Right lobe of liver (tissue), 6 donors: ENCODE measurements around the gene ZNF134. TPM values are rescaled to one million over a fixed set of nuclear protein-coding genes. Genes with fewer than 3 reads are reported as not detected.
A peak's percentile ranks its signal among the peaks of the same experiment; 100 is the strongest.

ENCODE experiments used
- ATAC-seq, 4 donors: fragments of 200-7000 bp; cut with Tn5 transposase; one replicate each; pipeline ENCODE4 v1.9.1; 2020; ENCODE audit warnings: mild to moderate bottlenecking in 4 of 4, moderate library complexity in 4 of 4
- DNase-seq, 3 donors: peaks; one replicate each; pipeline ENCODE4 v3.0.0-alpha.2; 2020
- H3K27ac ChIP-seq, 3 donors: fragments of 200-600 bp; one replicate each; pipeline ENCODE4 v1.8.0; 2022
- H3K27me3 ChIP-seq, 2 donors: fragments of 200-600 bp; one replicate each; pipeline ENCODE4 v1.8.0; 2022
- H3K36me3 ChIP-seq, 4 donors: fragments of 200-600 bp; sonication (generic) in 1 of 4; one replicate each; pipeline versions ENCODE4 v1.5.1 to v1.8.0; 2017 to 2022; ENCODE audit warnings: control low read depth in 1 of 4
- H3K4me1 ChIP-seq, 4 donors: fragments of 200-600 bp; sonication (generic) in 1 of 4; one replicate each; pipeline versions ENCODE4 v1.5.1 to v1.8.0; 2017 to 2022; ENCODE audit warnings: control low read depth in 1 of 4
- H3K4me3 ChIP-seq, 3 donors: fragments of 200-600 bp; one replicate each; pipeline ENCODE4 v1.8.0; 2022
- H3K9me3 ChIP-seq, 4 donors: fragments of 200-600 bp; sonication (generic) in 1 of 4; one replicate each; pipeline versions ENCODE4 v1.5.1 to v1.8.0; 2017 to 2022; ENCODE audit warnings: control low read depth in 1 of 4
- CTCF ChIP-seq, 4 donors: fragments of 200-600 bp in 3 of 4; fragments of 450-650 bp in 1 of 4; IDR thresholded peaks; one replicate each; pipeline versions ENCODE4 v1.5.1 to v1.8.0; 2016 to 2022; ENCODE audit warnings: antibody characterized with exemption in 4 of 4, mild to moderate bottlenecking in 2 of 4
- POLR2A ChIP-seq: fragments of 450-650 bp; IDR thresholded peaks from one replicate; pipeline ENCODE4 v1.6.1; 2017; ENCODE audit warnings: antibody characterized with exemption, mild to moderate bottlenecking
- WGBS: methylation state at CpG from one replicate; pipeline ENCODE4 v1.1.6; 2018; ENCODE audit warnings: low coverage, low lambda C conversion rate; ENCODE audit not compliant: insufficient coverage; ENCODE audit errors: missing lambda C conversion rate; 5-methylcytosine and 5-hydroxymethylcytosine counted together
- intact Hi-C, 2 donors: fragments of 100-400 bp; cut with DNase I; formaldehyde crosslinking; loops; one replicate each; pipeline versions ENCODE4 v1.11.2 to v1.14.1; 2022
- long read RNA-seq: library from polyadenylated mRNA; unstranded; transcript quantifications from one replicate; pipeline ENCODE4 v2.0.0, GENCODE V29; 2019
- total RNA-seq, 6 experiments: library from RNA; depleted of rRNA in 2 of 6; stranded (reverse); fragments of >200 nt in 2 of 6; fragmentation: NEBNext Ultra II Directional in 3 of 6; extraction: Animal tissue kit (Norgen Biotek cat#: 25700) in 3 of 6; gene quantifications; one replicate each; pipeline versions ENCODE4 v1.1.0 to v1.2.4, GENCODE V29; 2016 to 2023
- donor health status: DM: no; HTN: yes; CAD: no.
- donor health status: DM: no; HTN: no; CAD: no.
- donor health status: DM: no; HTN: no; CAD: no.
- donor health status: DM: no; HTN: yes; CAD: no.
- donor health status: DM: no; HTN: yes; CAD: no.

Gene ZNF134
- 1 to 10 TPM; 3.6 to 8.9 (median 5.0) TPM for total RNA-seq
- long read RNA-seq, partial matches to known transcripts: 0 of 2 reads
- long read RNA-seq, other reads (novel, unspliced or antisense): 2 of 2 reads

- H3K9me3 ChIP-seq: peaks cover 0 to 31% (median 16%) of the 10 kb centered on the region in 4 donors
- TF ChIP-seq POLR2A (no peak), CTCF (IDR thresholded peaks at IDR 0.05) (peak in 3 of 4 donors; percentile 17 to 31 (median 29))
- DNase-seq (peak; percentile 92 to 96 (median 94)), ATAC-seq (peak; percentile 98 to 100 (median 100))
- intact Hi-C loops: no loop called here
- H3K27ac ChIP-seq: peak within 1 kb of the TSS in 1 of 3 donors; percentile 18
- H3K36me3 ChIP-seq: peaks cover 0 to 8% (median 3%) of the 10 kb centered on the region in 4 donors
- WGBS: 5% methylated on average over 20 of the region's 64 CpGs
- peaks cover 0 to 4% (median 0%) of the 10 kb centered on the region in 4 donors for H3K4me1 ChIP-seq
- peak within 1 kb of the TSS; percentile 91 to 100 (median 94) for H3K4me3 ChIP-seq
- no peaks in the 10 kb centered on the region for H3K27me3 ChIP-seq
Observed at GRCh38 chr19:57613941-57614743, at the start of gene ZNF134. ZNF134 (plus strand) TSS chr19:57614242; CDS start chr19:57619469, 5,227 bp downstream.

- Histone ChIP-seq H3K36me3 (no peaks in the 10 kb centered on the region), H3K9me3 (peaks cover 0 to 41% (median 5%) of the 10 kb centered on the region in 4 donors), H3K27me3 (no peaks in the 10 kb centered on the region), H3K27ac (no peak overlapping the region), H3K4me3 (no peak overlapping the region), H3K4me1 (no peaks in the 10 kb centered on the region)
- intact Hi-C loops: no loop called here
- DNase-seq (no peak), ATAC-seq (no peak)
- 39% methylated on average over 5 of the region's 7 CpGs for WGBS
- TF ChIP-seq POLR2A (no peak), CTCF (IDR thresholded peaks at IDR 0.05) (no peak)
Observed at GRCh38 chr19:57566396-57567265, 47.4 kb upstream of the ZNF134 start.

DNA sequence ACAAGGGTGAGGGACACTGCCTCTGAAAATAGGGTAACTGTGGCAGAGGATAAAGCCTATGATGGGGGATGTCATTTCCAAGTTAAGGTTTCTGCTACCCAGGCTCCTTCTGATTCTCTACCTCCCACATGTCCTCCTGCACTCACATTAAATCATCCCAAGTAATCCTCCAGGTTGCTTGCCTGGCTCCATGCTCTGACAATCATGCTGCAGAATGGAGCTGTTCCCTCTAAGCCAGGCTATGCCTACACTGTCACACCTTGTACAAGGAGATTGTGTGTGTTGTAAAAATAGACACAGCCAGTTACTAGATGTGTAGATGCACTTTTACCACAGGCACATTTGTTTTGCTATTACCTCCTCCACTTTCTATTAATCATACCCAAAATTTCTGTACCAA is 43.3 kb upstream of the ZNF134 start:
- Histone ChIP-seq H3K36me3 (peaks cover 0 to 35% (median 11%) of the 10 kb centered on the region in 4 donors), H3K4me1 (no peaks in the 10 kb centered on the region), H3K27me3 (no peaks in the 10 kb centered on the region), H3K9me3 (peaks cover 0 to 65% (median 12%) of the 10 kb centered on the region in 4 donors), H3K27ac (no peak overlapping the region), H3K4me3 (no peak overlapping the region)
- intact Hi-C loops: no loop called here
- TF ChIP-seq POLR2A: no peak
- no peak for TF ChIP-seq CTCF (IDR thresholded peaks at IDR 0.05)
- no peak for ATAC-seq
- no peak for DNase-seq

DNA sequence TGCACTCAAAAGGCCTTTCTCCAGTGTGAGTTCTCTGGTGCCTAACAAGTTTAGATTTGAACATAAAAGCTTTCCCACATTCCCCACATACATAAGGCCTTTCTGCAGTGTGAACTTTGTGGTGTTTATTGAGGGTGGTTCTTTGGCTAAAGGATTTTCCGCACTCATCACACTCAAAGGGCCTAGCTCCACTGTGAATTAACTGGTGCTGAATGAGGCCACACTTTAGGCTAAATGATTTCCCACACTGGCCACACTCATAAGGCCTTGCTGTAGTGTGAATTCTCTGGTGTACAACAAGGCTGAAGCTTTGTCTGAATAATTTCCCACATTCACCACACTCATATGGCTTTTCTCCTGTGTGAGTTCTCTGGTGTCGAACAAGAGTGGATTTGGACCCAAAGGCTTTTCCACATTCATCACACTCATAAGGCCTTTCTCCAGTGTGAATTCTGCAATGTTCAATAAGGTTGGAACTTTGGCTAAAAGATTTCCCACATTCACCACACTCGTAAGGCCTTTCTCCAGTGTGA is 41.6 kb upstream of the ZNF134 start:
- no peak for ATAC-seq
- TF ChIP-seq POLR2A (no peak), CTCF (IDR thresholded peaks at IDR 0.05) (no peak)
- 100% methylated on average over 2 of the region's 3 CpGs for WGBS

More for the DNA sequence above, 41.6 kb upstream of the ZNF134 start:
- Histone ChIP-seq H3K4me3 (no peak overlapping the region), H3K36me3 (peaks cover 0 to 38% (median 11%) of the 10 kb centered on the region in 4 donors), H3K9me3 (peaks cover 0 to 49% (median 12%) of the 10 kb centered on the region in 4 donors), H3K4me1 (no peaks in the 10 kb centered on the region), H3K27ac (no peak overlapping the region), H3K27me3 (no peaks in the 10 kb centered on the region)
- DNase-seq: no peak
- intact Hi-C loops: no loop called here
